ENCODE data around the gene LEPROT. TPM values are rescaled to one million over a fixed set of nuclear protein-coding genes. Genes with fewer than 3 reads are reported as not detected.

LEPROT gene
- total and polyA plus RNA-seq, 8 donors: 114 to 132 (median 118) TPM

DNA sequence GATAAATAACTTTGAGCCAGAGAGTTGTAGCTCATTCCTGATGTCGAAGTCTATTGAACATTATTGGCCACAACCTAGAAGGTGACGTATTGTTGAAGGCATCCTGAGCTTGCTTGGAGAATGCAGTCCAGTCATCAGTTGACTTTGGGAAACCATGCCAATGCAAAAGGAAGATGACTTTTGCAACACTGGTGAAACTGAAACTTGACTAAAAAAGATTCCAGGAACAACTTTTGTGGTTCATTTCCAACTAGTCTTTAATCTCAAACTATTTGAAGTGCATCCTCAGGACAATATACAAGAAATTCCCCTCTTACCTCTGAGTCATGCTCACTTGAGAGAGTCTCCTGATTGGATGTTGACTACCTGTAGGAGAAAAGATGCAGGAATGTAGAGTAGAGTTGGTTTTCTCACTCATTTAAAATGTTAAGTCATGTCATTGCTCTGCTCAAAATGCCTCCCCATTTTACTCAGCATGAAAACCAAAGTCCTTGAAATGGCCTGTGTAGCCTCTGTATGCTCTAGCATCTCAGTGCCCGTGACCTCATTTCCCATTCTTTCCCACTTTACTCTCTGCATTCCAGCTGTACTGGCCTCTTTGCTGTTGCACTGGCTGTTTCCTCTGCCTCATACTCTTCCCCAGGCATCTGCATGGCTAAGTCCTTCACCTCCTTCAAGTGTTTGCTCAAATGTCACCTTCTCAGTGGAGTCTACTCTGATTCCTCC, 24.4 kb upstream of the LEPROT start:
- no peak overlapping the region for H3K4me3 ChIP-seq
- no peaks in the 10 kb centered on the region for H3K27me3 ChIP-seq
- no peaks in the 10 kb centered on the region for H3K9me3 ChIP-seq
- TF ChIP-seq, protein P1, sequence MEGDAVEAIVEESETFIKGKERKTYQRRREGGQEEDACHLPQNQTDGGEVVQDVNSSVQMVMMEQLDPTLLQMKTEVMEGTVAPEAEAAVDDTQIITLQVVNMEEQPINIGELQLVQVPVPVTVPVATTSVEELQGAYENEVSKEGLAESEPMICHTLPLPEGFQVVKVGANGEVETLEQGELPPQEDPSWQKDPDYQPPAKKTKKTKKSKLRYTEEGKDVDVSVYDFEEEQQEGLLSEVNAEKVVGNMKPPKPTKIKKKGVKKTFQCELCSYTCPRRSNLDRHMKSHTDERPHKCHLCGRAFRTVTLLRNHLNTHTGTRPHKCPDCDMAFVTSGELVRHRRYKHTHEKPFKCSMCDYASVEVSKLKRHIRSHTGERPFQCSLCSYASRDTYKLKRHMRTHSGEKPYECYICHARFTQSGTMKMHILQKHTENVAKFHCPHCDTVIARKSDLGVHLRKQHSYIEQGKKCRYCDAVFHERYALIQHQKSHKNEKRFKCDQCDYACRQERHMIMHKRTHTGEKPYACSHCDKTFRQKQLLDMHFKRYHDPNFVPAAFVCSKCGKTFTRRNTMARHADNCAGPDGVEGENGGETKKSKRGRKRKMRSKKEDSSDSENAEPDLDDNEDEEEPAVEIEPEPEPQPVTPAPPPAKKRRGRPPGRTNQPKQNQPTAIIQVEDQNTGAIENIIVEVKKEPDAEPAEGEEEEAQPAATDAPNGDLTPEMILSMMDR (IDR thresholded peaks at IDR 0.05): no peak
- no peaks in the 10 kb centered on the region for H3K4me1 ChIP-seq
- no peak for DNase-seq
- peak; percentile 90 for ATAC-seq
- H3K36me3 ChIP-seq: no peaks in the 10 kb centered on the region
- peak overlapping the region in 1 of 2 donors; percentile 19 for H3K27ac ChIP-seq
- intact Hi-C loops (cut with DNase I): no loop called here

DNA sequence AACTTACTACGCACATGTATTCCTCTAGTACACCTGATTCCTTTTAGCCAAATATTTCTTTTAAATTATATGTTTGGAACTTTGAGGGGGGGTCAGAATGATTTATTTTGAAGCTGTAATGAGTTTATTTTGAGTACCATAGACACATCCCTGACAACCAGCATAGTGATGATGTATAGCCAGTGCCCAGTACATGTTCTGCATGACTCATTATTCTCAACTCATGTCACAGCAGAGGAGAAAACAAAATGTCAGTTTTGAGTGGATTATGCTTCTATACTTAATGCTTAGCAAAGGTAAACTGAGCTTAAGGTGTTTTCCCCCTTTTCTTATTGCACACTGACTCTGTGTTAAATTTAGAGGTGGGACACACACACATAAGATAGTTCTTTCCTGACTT, 22.4 kb upstream of the LEPROT start:
- Histone ChIP-seq H3K4me1 (no peaks in the 10 kb centered on the region), H3K27me3 (no peaks in the 10 kb centered on the region), H3K4me3 (no peak overlapping the region), H3K27ac (no peak overlapping the region), H3K9me3 (no peaks in the 10 kb centered on the region), H3K36me3 (no peaks in the 10 kb centered on the region)
- ATAC-seq: no peak
- TF ChIP-seq, protein P1 (IDR thresholded peaks at IDR 0.05): no peak
- intact Hi-C loops (cut with DNase I): no loop called here
- no peak for DNase-seq

DNA sequence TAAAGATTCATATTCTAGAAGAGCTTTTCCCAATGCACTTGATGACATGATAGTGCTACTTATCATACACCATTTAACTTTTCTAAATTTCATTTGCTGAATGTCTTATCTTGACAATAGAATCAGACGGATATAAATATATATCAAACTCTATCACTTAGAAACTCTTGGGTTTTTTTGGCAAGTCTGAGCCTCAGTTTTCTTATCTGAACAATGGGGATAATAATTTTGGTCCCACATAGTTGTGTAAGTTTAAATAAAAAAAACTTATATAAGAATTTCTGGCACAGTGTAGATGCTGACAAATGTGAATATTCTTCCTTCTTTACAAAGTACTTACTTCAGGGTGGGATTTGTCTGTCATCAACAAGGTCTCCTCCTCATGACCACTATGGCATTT, 21.5 kb upstream of the LEPROT start:
- intact Hi-C loops (cut with DNase I): no loop called here
- TF ChIP-seq, protein P1 (IDR thresholded peaks at IDR 0.05): no peak
- no peaks in the 10 kb centered on the region for H3K9me3 ChIP-seq

DNA sequence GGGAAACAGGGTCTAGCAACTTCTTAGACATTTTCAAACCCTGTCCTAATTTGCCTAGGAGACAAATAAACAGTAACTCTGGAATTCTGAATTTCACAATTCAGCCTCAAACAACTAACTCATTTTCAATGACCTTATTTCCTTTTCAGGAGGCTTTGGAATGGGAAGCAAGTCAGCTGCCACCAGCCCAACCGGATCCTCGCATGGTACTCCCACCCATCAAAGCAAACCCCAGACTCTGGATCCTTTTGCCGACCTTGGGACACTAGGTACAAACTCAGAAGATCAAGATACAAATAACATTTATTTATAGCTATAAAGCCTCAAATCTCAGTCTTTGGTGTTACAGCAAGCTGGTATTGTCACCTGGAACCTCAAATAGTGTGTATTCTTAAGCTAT, 18.9 kb upstream of the LEPROT start:
- Histone ChIP-seq H3K36me3 (no peaks in the 10 kb centered on the region), H3K9me3 (no peaks in the 10 kb centered on the region), H3K4me1 (no peaks in the 10 kb centered on the region), H3K27ac (no peak overlapping the region), H3K4me3 (no peak overlapping the region), H3K27me3 (no peaks in the 10 kb centered on the region)
- TF ChIP-seq, protein P1 (IDR thresholded peaks at IDR 0.05): no peak
- ATAC-seq (no peak), DNase-seq (no peak)
- intact Hi-C loops (cut with DNase I): no loop called here

More for the DNA sequence above, 21.5 kb upstream of the LEPROT start:
- H3K27ac ChIP-seq: no peak overlapping the region
- no peaks in the 10 kb centered on the region for H3K27me3 ChIP-seq
- no peaks in the 10 kb centered on the region for H3K4me1 ChIP-seq
- no peak for DNase-seq
- no peaks in the 10 kb centered on the region for H3K36me3 ChIP-seq
- H3K4me3 ChIP-seq: no peak overlapping the region
- ATAC-seq: no peak

DNA sequence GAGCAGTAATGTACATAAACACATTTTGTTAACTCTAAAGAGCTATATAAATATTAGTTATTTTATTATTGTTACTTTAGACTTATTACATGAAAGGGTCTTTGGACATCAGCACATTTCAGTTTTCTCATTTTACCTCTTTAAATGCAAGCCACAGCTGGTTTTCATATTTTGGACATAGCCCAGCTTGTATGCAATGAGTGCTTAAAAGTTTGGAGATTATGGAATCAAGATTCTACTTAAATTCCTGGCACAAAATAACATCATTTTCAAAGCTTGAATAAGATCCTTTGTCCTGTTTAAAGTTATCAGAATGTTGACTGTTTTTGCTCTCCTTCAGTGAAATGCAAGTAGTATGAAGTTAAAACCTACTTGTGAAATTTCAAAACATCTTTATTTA, 15.5 kb upstream of the LEPROT start:
- ATAC-seq (no peak), DNase-seq (peak in 1 of 4 donors; percentile 37)
- TF ChIP-seq, protein P1 (IDR thresholded peaks at IDR 0.05): no peak
- Histone ChIP-seq H3K27ac (no peak overlapping the region), H3K4me3 (no peak overlapping the region), H3K36me3 (no peaks in the 10 kb centered on the region), H3K4me1 (no peaks in the 10 kb centered on the region), H3K27me3 (no peaks in the 10 kb centered on the region), H3K9me3 (no peaks in the 10 kb centered on the region)
- intact Hi-C loops (cut with DNase I): no loop called here
